ENCODE measurements around the gene TUFT1.

Gene TUFT1

GRCh38 chr1:151549199-151549598, 9.1 kb downstream of the TUFT1 start:
- DNase-seq (ENCODE audit: extremely low read depth, low read depth) = no peak
- no peak overlapping the region for H3K4me3 ChIP-seq (replicated peaks; ENCODE audit: low read depth, low read length)
- no peak for TF ChIP-seq CTCF (IDR thresholded peaks at IDR 0.05; ENCODE audit: low read depth, low read length, missing control alignments)

GRCh38 chr1:151553659-151554058, 13.6 kb downstream of the TUFT1 start:
- no peak for DNase-seq (ENCODE audit: extremely low read depth, low read depth)
- TF ChIP-seq CTCF (IDR thresholded peaks at IDR 0.05; ENCODE audit: low read depth, low read length, missing control alignments) = no peak
- H3K4me3 ChIP-seq (replicated peaks; ENCODE audit: low read depth, low read length) = no peak overlapping the region

- TF ChIP-seq CTCF (IDR thresholded peaks at IDR 0.05; ENCODE audit: low read depth, low read length, missing control alignments) = no peak
- no peak overlapping the region for H3K4me3 ChIP-seq (replicated peaks; ENCODE audit: low read depth, low read length)
- DNase-seq (ENCODE audit: extremely low read depth, low read depth) = no peak
These were observed 15.9 kb downstream of the TUFT1 start for GRCh38 chr1:151556052-151556451.

- no peak for TF ChIP-seq CTCF (IDR thresholded peaks at IDR 0.05; ENCODE audit: low read depth, low read length, missing control alignments)
- H3K4me3 ChIP-seq (replicated peaks; ENCODE audit: low read depth, low read length) = no peak overlapping the region
- no peak for DNase-seq (ENCODE audit: extremely low read depth, low read depth)
These were observed 22.6 kb downstream of the TUFT1 start for GRCh38 chr1:151562661-151563060.

GRCh38 chr1:151563376-151563775, 23.3 kb downstream of the TUFT1 start:
- no peak for DNase-seq (ENCODE audit: extremely low read depth, low read depth)
- no peak for TF ChIP-seq CTCF (IDR thresholded peaks at IDR 0.05; ENCODE audit: low read depth, low read length, missing control alignments)
- H3K4me3 ChIP-seq (replicated peaks; ENCODE audit: low read depth, low read length) = no peak overlapping the region

- DNase-seq (ENCODE audit: extremely low read depth, low read depth) = no peak
- no peak for TF ChIP-seq CTCF (IDR thresholded peaks at IDR 0.05; ENCODE audit: low read depth, low read length, missing control alignments)
- no peak overlapping the region for H3K4me3 ChIP-seq (replicated peaks; ENCODE audit: low read depth, low read length)
These were observed 25.5 kb downstream of the TUFT1 start for GRCh38 chr1:151565502-151566189.

GRCh38 chr1:151568626-151569088, 28.5 kb downstream of the TUFT1 start:
- DNase-seq (ENCODE audit: extremely low read depth, low read depth) = no peak
- TF ChIP-seq CTCF (IDR thresholded peaks at IDR 0.05; ENCODE audit: low read depth, low read length, missing control alignments) = no peak
- no peak overlapping the region for H3K4me3 ChIP-seq (replicated peaks; ENCODE audit: low read depth, low read length)
